WTC11 (cell line): ENCODE measurements around the gene MOV10L1.

ENCODE experiments used
- CREB1 ChIP-seq: sonication (generic); formaldehyde crosslinking; IDR thresholded peaks from 2 replicates; pipeline ENCODE4 v1.8.0; 2023; ENCODE audit warnings: mild to moderate bottlenecking, missing genetic modification reagents
- ELF4 ChIP-seq: sonication (generic); formaldehyde crosslinking; IDR thresholded peaks from 2 replicates; pipeline ENCODE4 v1.8.1; 2022; ENCODE audit warnings: low read depth, mild to moderate bottlenecking, moderate library complexity, missing genetic modification reagents
- ETV6 ChIP-seq: sonication (generic); formaldehyde crosslinking; IDR thresholded peaks from 2 replicates; pipeline ENCODE4 v1.8.1; 2022; ENCODE audit warnings: mild to moderate bottlenecking, missing genetic modification reagents
- JUN ChIP-seq: sonication (generic); formaldehyde crosslinking; IDR thresholded peaks from 2 replicates; pipeline ENCODE4 v1.8.0; 2023; ENCODE audit warnings: mild to moderate bottlenecking, missing genetic modification reagents
- NFYB ChIP-seq: sonication (generic); formaldehyde crosslinking; conservative IDR thresholded peaks from 2 replicates; pipeline ENCODE4 v1.8.0; 2022; ENCODE audit warnings: low read depth, missing genetic modification reagents
- TEAD4 ChIP-seq: sonication (generic); formaldehyde crosslinking; IDR thresholded peaks from 2 replicates; pipeline ENCODE4 v1.8.0; 2022; ENCODE audit warnings: mild to moderate bottlenecking, missing genetic modification reagents
- ZNF121 ChIP-seq: sonication (generic); formaldehyde crosslinking; IDR thresholded peaks from 2 replicates; pipeline ENCODE4 v1.8.0; 2023; ENCODE audit warnings: missing genetic modification reagents
- TF ChIP-seq, protein P1 (sequence below): sonication (generic); formaldehyde crosslinking; IDR thresholded peaks from 2 replicates; pipeline ENCODE4 v1.8.1; 2022; ENCODE audit warnings: mild to moderate bottlenecking, moderate library complexity, missing genetic modification reagents
- TF ChIP-seq, protein P2 (sequence below): fragments of 200-600 bp; IDR thresholded peaks from 2 replicates; pipeline ENCODE4 v1.8.0; 2022; ENCODE audit warnings: antibody characterized with exemption
- TF ChIP-seq, protein P3 (sequence below): sonication (generic); formaldehyde crosslinking; IDR thresholded peaks from 2 replicates; pipeline ENCODE4 v1.8.1; 2022; ENCODE audit warnings: low read depth, missing genetic modification reagents, borderline replicate concordance

DNA sequence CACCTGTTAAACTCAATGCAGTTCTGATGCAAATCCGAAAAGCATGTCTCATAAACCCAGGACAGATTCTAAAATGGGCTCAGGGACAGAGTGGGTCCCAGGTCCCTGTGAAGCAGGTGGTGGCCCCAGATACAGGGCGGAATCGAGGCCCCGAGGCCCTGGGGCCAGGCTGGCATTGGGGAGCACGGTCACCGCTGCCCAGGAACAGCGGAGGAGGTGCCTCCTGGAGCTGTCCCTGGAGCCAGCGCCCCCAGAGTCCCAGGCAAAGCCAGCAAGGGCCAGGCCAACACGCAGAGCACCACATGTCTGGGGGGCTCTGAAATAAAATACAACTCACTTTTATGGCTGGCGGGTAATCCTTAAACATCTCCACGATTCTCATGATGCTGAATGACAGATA lies 21.7 kb upstream of the MOV10L1 start:
- TF ChIP-seq, protein P1, sequence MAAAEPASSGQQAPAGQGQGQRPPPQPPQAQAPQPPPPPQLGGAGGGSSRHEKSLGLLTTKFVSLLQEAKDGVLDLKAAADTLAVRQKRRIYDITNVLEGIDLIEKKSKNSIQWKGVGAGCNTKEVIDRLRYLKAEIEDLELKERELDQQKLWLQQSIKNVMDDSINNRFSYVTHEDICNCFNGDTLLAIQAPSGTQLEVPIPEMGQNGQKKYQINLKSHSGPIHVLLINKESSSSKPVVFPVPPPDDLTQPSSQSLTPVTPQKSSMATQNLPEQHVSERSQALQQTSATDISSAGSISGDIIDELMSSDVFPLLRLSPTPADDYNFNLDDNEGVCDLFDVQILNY (CRISPR knock-in tag) = no peak
- no peak for TF ChIP-seq ETV6 (CRISPR knock-in tag)
- TF ChIP-seq, protein P2, sequence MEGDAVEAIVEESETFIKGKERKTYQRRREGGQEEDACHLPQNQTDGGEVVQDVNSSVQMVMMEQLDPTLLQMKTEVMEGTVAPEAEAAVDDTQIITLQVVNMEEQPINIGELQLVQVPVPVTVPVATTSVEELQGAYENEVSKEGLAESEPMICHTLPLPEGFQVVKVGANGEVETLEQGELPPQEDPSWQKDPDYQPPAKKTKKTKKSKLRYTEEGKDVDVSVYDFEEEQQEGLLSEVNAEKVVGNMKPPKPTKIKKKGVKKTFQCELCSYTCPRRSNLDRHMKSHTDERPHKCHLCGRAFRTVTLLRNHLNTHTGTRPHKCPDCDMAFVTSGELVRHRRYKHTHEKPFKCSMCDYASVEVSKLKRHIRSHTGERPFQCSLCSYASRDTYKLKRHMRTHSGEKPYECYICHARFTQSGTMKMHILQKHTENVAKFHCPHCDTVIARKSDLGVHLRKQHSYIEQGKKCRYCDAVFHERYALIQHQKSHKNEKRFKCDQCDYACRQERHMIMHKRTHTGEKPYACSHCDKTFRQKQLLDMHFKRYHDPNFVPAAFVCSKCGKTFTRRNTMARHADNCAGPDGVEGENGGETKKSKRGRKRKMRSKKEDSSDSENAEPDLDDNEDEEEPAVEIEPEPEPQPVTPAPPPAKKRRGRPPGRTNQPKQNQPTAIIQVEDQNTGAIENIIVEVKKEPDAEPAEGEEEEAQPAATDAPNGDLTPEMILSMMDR = no peak
- no peak for TF ChIP-seq CREB1
- TF ChIP-seq, protein P3, sequence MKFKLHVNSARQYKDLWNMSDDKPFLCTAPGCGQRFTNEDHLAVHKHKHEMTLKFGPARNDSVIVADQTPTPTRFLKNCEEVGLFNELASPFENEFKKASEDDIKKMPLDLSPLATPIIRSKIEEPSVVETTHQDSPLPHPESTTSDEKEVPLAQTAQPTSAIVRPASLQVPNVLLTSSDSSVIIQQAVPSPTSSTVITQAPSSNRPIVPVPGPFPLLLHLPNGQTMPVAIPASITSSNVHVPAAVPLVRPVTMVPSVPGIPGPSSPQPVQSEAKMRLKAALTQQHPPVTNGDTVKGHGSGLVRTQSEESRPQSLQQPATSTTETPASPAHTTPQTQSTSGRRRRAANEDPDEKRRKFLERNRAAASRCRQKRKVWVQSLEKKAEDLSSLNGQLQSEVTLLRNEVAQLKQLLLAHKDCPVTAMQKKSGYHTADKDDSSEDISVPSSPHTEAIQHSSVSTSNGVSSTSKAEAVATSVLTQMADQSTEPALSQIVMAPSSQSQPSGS (CRISPR knock-in tag) = no peak
- TF ChIP-seq NFYB (CRISPR knock-in tag) = no peak
- TF ChIP-seq JUN (CRISPR knock-in tag) = no peak
- no peak for TF ChIP-seq TEAD4
- TF ChIP-seq ELF4 (CRISPR knock-in tag) = no peak
- TF ChIP-seq ZNF121 (CRISPR knock-in tag) = no peak
